ENCODE measurements around the gene CISD3. TPM values are rescaled to one million over a fixed set of nuclear protein-coding genes. Genes with fewer than 3 reads are reported as not detected.
A peak's percentile ranks its signal among the peaks of the same experiment; 100 is the strongest.
"Not testable (repeated sequence)": the region's sequence is repeated elsewhere in the genome, so short reads cannot be mapped to it uniquely, and the experiment has no call there.

The CISD3 gene
- total and polyA plus RNA-seq, 11 donors, result 21.2 to 80.3 (median 65.1) TPM

GRCh38 chr17:38724337-38724988 lies 5.7 kb upstream of the CISD3 start:
- Histone ChIP-seq H3K4me1 (peaks cover 0 to 36% (median 18%) of the 10 kb centered on the region in 12 donors), H3K36me3 (peaks cover 0 to 65% (median 54%) of the 10 kb centered on the region in 9 donors), H3K9me3 (no peaks in the 10 kb centered on the region), H3K27me3 (no peaks in the 10 kb centered on the region), H3K4me3 (no peak overlapping the region), H3K27ac (peak overlapping the region in 2 of 12 donors; percentile 19 to 28)
- DNase-seq, result peak; percentile 73 to 85 (median 76)
- peak; percentile 50 to 80 (median 54) for ATAC-seq
- intact Hi-C loops (cut with DNase I), result no loop called here
- TF ChIP-seq CTCF (IDR thresholded peaks at IDR 0.05) (no peak), POLR2A (IDR thresholded peaks at IDR 0.05) (no peak)
- WGBS, 4 donors, result 52 to 62% (median 53%) methylated on average over 5 to 16 of the region's 16 CpGs

- DNase-seq, result no peak
- Histone ChIP-seq H3K27ac (peak overlapping the region in 1 of 12 donors; percentile 19), H3K27me3 (no peaks in the 10 kb centered on the region), H3K4me1 (peaks cover 0 to 40% (median 22%) of the 10 kb centered on the region in 12 donors), H3K4me3 (no peak overlapping the region), H3K36me3 (peaks cover 0 to 59% (median 48%) of the 10 kb centered on the region in 9 donors), H3K9me3 (no peaks in the 10 kb centered on the region)
- 58 to 79% (median 70%) methylated on average over 10 of the region's 10 CpGs for WGBS, 4 donors
- ATAC-seq, result no peak
- TF ChIP-seq POLR2A (IDR thresholded peaks at IDR 0.05) (no peak), CTCF (IDR thresholded peaks at IDR 0.05) (no peak)
- intact Hi-C loops (cut with DNase I), result no loop called here
These were observed 5.1 kb upstream of the CISD3 start for GRCh38 chr17:38725066-38725465.

GRCh38 chr17:38726145-38726544 lies 4.0 kb upstream of the CISD3 start:
- 63 to 84% (median 81%) methylated on average over 8 of the region's 8 CpGs for WGBS, 4 donors
- intact Hi-C loops (cut with DNase I); ATAC-seq; H3K27ac ChIP-seq; H3K9me3 ChIP-seq; H3K4me3 ChIP-seq; DNase-seq; H3K27me3 ChIP-seq: not testable (repeated sequence)
- Histone ChIP-seq H3K36me3 (peaks cover 0 to 48% (median 38%) of the 10 kb centered on the region in 9 donors), H3K4me1 (peaks cover 0 to 47% (median 27%) of the 10 kb centered on the region in 12 donors)

GRCh38 chr17:38727736-38728135 lies 2.4 kb upstream of the CISD3 start:
- peak overlapping the region in 1 of 12 donors; percentile 15 for H3K4me3 ChIP-seq
- H3K9me3 ChIP-seq, result no peaks in the 10 kb centered on the region
- TF ChIP-seq POLR2A (IDR thresholded peaks at IDR 0.05), result no peak
- TF ChIP-seq CTCF (IDR thresholded peaks at IDR 0.05), result no peak
- 90 to 94% (median 90%) methylated on average over 5 of the region's 5 CpGs for WGBS, 4 donors
- intact Hi-C loops (cut with DNase I), result loop anchor here in 1 of 10 donors (2.0 kb wide), 1 partner anchor 21 kb away; no protein-coding TSS in a partner anchor
- H3K36me3 ChIP-seq, result peaks cover 0 to 39% (median 24%) of the 10 kb centered on the region in 9 donors
- no peaks in the 10 kb centered on the region for H3K27me3 ChIP-seq
- H3K27ac ChIP-seq, result peak overlapping the region in 3 of 12 donors; percentile 8 to 82 (median 23)
- DNase-seq, result no peak
- no peak for ATAC-seq
- H3K4me1 ChIP-seq, result peaks cover 0 to 62% (median 36%) of the 10 kb centered on the region in 12 donors

Measured in heart left ventricle (tissue), 16 donors.